Activated CD8-positive, alpha-beta memory T cell treated with anti-CD3 and anti-CD28 coated beads, Interleukin-2, amount 50 U/mL, for 1 hour (primary cell): ENCODE data around the gene EPHB2.
"Not testable (repeated sequence)": the region's sequence is repeated elsewhere in the genome, so short reads cannot be mapped to it uniquely, and the experiment has no call there.

Source experiments
- DNase-seq: peaks from one replicate; pipeline ENCODE4 v3.0.0-alpha.2; 2020; ENCODE audit errors: extremely low read depth

Gene EPHB2

GRCh38 chr1:22691031-22691753, 19.4 kb upstream of the EPHB2 start:
- DNase-seq: no peak

- DNase-seq: no peak
Observed at GRCh38 chr1:22694172-22694571, 16.5 kb upstream of the EPHB2 start.

- no peak for DNase-seq
Observed at GRCh38 chr1:22696610-22697009, 14.0 kb upstream of the EPHB2 start.

GRCh38 chr1:22697980-22698379, 12.7 kb upstream of the EPHB2 start:
- no peak for DNase-seq

GRCh38 chr1:22699681-22700520, 10.7 kb upstream of the EPHB2 start:
- DNase-seq: no peak

- no peak for DNase-seq
Observed at GRCh38 chr1:22702296-22703085, 8.1 kb upstream of the EPHB2 start.

- peak; percentile 10 for DNase-seq
Observed at GRCh38 chr1:22704440-22705067, 6.1 kb upstream of the EPHB2 start.

GRCh38 chr1:22705586-22705985, 5.1 kb upstream of the EPHB2 start:
- DNase-seq: no peak

- DNase-seq: not testable (repeated sequence)
Observed at GRCh38 chr1:22706100-22706499, 4.5 kb upstream of the EPHB2 start.

GRCh38 chr1:22708777-22709176, 1.9 kb upstream of the EPHB2 start:
- no peak for DNase-seq

GRCh38 chr1:22709227-22709626, 1.4 kb upstream of the EPHB2 start:
- no peak for DNase-seq

GRCh38 chr1:22709891-22710700, 543 bp upstream of the EPHB2 start:
- DNase-seq: no peak

- no peak for DNase-seq
Observed at GRCh38 chr1:22711071-22711470, 432 bp downstream of the EPHB2 start.

GRCh38 chr1:22711591-22712501, 1.2 kb downstream of the EPHB2 start:
- no peak for DNase-seq

- no peak for DNase-seq
Observed at GRCh38 chr1:22712502-22713271, 2.0 kb downstream of the EPHB2 start.

GRCh38 chr1:22714455-22714854, 3.8 kb downstream of the EPHB2 start:
- DNase-seq: no peak

GRCh38 chr1:22717037-22717760, 6.6 kb downstream of the EPHB2 start:
- no peak for DNase-seq

GRCh38 chr1:22721122-22721873, 10.7 kb downstream of the EPHB2 start:
- no peak for DNase-seq
